Measurements from ENCODE around the gene SPI1.

DNA sequence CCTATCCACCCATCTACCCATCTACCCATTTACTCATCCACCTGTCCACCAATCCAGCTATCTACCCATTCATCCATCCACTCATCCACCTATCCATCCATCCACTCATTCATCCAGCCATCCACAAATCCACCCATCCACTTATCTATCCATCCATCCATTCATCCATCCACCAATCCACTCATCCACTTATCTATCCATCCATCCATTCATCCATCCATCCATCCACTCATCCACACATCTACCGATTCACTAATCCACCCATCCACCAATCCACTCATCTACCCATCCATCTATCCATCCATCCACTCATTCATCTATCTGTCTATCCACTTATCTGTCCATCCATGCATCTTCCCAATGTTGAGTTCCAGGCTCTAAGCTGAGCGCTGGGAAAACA, 1.7 kb upstream of the SPI1 start:
- TF ChIP-seq, protein P1, sequence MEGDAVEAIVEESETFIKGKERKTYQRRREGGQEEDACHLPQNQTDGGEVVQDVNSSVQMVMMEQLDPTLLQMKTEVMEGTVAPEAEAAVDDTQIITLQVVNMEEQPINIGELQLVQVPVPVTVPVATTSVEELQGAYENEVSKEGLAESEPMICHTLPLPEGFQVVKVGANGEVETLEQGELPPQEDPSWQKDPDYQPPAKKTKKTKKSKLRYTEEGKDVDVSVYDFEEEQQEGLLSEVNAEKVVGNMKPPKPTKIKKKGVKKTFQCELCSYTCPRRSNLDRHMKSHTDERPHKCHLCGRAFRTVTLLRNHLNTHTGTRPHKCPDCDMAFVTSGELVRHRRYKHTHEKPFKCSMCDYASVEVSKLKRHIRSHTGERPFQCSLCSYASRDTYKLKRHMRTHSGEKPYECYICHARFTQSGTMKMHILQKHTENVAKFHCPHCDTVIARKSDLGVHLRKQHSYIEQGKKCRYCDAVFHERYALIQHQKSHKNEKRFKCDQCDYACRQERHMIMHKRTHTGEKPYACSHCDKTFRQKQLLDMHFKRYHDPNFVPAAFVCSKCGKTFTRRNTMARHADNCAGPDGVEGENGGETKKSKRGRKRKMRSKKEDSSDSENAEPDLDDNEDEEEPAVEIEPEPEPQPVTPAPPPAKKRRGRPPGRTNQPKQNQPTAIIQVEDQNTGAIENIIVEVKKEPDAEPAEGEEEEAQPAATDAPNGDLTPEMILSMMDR (IDR thresholded peaks at IDR 0.05) = no peak
- no peak for TF ChIP-seq POLR2A (IDR thresholded peaks at IDR 0.05)
